ENCODE results near the gene PEPD.

Gene PEPD

GRCh38 chr19:33404506-33405253, 116.9 kb downstream of the PEPD start:
- no peak for DNase-seq

GRCh38 chr19:33403973-33404304, 117.7 kb downstream of the PEPD start:
- no peak for DNase-seq

- DNase-seq, result no peak
Observed at GRCh38 chr19:33403221-33403972, 118.2 kb downstream of the PEPD start.

- DNase-seq, result no peak
Observed at GRCh38 chr19:33402421-33403220, 119.0 kb downstream of the PEPD start.

GRCh38 chr19:33401683-33402420, 119.7 kb downstream of the PEPD start:
- DNase-seq, result no peak

GRCh38 chr19:33400856-33401682, 120.5 kb downstream of the PEPD start:
- DNase-seq, result no peak

- DNase-seq, result no peak
Observed at GRCh38 chr19:33399745-33400681, 121.6 kb downstream of the PEPD start.

GRCh38 chr19:33399081-33399744, 122.4 kb downstream of the PEPD start:
- no peak for DNase-seq

GRCh38 chr19:33398361-33399060, 123.1 kb downstream of the PEPD start:
- DNase-seq, result no peak

GRCh38 chr19:33397536-33398360, 123.8 kb downstream of the PEPD start:
- no peak for DNase-seq

- DNase-seq, result no peak
Observed at GRCh38 chr19:33396701-33397535, 124.7 kb downstream of the PEPD start.

GRCh38 chr19:33395561-33396550, 125.7 kb downstream of the PEPD start:
- no peak for DNase-seq

GRCh38 chr19:33394723-33395560, 126.6 kb downstream of the PEPD start:
- no peak for DNase-seq

- DNase-seq, result no peak
Observed at GRCh38 chr19:33394006-33394722, 127.4 kb downstream of the PEPD start.
